Measurements from ENCODE around the gene KHK.

KHK gene

DNA sequence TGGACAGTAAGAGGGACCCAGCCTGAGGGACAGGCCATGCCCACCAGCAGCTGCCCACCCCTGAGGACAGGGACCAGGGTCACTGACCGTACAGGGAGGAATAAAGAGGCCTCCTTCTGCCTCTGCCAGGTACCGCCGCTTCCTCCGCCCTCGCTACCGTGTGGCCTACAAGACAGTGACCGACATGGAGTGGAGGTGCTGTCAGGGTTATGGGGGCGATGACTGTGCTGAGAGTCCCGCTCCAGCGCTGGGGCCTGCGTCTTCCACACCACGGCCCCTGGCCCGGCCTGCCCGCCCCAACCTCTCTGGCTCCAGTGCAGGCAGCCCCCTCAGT lies 6.0 kb upstream of the KHK start:
- FAIRE-seq (peak; percentile 42), DNase-seq (ENCODE audit: insufficient read length, low spot score) (no peak)

DNA sequence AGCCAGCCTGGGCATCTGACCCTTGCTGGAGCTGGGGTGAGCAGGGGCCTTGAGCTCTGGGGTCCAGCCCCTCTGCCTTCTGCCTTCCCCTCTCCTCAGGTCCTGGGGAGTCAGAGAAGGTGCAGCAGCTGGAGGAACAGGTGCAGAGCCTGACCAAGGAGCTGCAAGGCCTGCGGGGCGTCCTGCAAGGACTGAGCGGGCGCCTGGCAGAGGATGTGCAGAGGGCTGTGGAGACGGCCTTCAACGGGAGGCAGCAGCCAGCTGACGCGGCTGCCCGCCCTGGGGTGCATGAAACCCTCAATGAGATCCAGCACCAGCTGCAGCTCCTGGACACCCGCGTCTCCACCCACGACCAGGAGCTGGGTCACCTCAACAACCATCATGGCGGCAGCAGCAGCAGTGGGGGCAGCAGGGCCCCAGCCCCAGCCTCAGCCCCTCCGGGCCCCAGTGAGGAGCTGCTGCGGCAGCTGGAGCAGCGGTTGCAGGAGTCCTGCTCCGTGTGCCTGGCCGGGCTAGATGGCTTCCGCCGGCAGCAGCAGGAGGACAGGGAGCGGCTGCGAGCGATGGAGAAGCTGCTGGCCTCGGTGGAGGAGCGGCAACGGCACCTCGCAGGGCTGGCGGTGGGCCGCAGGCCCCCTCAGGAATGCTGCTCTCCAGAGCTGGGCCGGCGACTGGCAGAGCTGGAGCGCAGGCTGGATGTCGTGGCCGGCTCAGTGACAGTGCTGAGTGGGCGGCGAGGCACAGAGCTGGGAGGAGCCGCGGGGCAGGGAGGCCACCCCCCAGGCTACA lies 4.4 kb upstream of the KHK start:
- DNase-seq (ENCODE audit: insufficient read length, low spot score) (no peak), FAIRE-seq (no peak)

DNA sequence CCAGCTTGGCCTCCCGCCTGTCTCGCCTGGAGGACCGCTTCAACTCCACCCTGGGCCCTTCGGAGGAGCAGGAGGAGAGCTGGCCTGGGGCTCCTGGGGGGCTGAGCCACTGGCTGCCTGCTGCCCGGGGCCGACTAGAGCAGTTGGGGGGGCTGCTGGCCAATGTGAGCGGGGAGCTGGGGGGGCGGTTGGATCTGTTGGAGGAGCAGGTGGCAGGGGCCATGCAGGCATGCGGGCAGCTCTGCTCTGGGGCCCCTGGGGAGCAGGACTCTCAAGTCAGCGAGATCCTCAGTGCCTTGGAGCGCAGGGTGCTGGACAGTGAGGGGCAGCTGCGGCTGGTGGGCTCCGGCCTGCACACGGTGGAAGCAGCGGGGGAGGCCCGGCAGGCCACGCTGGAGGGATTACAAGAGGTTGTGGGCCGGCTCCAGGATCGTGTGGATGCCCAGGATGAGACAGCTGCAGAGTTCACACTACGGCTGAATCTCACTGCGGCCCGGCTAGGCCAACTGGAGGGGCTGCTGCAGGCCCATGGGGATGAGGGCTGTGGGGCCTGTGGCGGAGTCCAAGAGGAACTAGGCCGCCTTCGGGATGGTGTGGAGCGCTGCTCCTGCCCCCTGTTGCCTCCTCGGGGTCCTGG lies 3.7 kb upstream of the KHK start:
- no peak for FAIRE-seq

DNA sequence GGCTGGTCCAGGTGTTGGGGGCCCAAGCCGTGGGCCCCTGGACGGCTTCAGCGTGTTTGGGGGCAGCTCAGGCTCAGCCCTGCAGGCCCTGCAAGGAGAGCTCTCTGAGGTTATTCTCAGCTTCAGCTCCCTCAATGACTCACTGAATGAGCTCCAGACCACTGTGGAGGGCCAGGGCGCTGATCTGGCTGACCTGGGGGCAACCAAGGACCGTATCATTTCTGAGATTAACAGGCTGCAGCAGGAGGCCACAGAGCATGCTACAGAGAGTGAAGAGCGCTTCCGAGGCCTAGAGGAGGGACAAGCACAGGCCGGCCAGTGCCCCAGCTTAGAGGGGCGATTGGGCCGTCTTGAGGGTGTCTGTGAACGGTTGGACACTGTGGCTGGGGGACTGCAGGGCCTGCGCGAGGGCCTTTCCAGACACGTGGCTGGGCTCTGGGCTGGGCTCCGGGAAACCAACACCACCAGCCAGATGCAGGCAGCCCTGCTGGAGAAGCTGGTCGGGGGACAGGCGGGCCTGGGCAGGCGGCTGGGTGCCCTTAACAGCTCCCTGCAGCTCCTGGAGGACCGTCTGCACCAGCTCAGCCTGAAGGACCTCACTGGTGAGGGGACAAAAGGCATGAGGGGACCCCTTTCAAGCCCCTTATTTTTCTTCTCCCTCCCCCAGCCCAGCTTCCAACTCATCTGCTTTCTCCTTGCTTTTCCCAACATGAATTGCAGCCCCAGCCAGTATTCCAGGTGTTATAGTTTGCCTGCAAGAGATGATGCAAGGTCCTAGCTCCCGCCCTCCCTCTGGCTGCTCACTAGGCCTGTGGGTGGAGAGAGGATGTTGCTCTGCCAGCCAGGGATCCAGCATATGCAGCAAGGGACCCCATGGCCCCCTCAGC lies 2.9 kb upstream of the KHK start:
- FAIRE-seq (no peak), DNase-seq (ENCODE audit: insufficient read length, low spot score) (no peak)

More for the DNA sequence above, 3.7 kb upstream of the KHK start:
- DNase-seq (ENCODE audit: insufficient read length, low spot score), result no peak

DNA sequence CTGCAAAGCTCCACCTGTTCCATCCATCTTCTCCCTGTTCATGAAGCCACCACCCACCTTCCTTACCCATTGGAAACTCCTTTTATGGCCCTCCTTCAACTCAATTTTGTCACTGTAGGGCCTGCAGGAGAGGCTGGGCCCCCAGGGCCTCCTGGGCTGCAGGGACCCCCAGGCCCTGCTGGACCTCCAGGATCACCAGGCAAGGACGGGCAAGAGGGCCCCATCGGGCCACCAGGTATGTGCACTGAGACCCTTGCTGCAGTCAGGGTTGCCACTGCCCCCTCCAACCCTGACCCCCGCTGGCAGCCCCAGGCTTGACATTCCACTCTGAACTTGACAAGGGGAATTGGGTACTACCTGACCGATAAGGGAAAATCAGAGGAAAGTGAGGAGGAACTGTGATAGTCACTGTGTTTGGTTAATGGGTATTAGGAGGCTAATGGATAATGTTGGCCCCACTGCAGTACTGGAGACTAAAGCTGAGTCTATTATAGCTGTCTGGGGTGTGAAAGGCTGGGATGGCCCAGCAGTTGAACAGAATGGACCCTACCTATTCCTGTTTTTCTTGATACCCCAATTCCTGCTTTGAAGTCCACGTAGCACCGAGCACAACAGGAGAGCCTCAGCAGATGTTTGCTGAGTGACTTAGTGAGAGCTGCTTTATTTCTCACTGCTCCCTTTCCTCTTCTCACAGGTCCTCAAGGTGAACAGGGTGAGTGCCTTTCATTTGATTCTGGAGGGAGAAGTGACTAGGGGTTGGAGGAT lies 2.1 kb upstream of the KHK start:
- no peak for FAIRE-seq

DNA sequence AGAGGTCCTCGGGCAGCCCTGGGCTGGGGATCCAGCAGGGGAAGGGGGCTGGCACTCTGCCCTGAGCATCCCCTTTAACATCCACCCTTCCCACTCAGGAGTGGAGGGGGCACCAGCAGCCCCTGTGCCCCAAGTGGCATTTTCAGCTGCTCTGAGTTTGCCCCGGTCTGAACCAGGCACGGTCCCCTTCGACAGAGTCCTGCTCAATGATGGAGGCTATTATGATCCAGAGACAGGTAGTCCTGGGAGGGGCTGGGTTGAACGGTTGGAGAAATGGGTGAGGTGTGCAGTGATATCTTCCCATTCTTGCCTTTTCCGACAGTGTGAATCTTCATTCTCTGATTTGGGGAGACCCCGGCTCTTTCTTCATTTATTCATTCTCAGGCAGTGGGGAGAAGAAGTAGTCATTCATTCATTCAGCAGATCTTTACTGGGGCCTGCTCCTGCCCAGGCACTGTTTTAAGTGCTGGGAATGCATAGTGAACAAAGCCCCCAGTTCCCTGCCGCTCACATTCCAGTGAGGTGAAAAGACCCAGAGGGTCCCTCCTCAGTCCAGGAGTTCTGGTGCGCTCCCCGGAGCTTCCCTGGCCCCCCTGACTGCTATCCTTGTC lies 1.4 kb upstream of the KHK start:
- DNase-seq (ENCODE audit: insufficient read length, low spot score), result no peak
- no peak for FAIRE-seq

More for the DNA sequence above, 2.1 kb upstream of the KHK start:
- DNase-seq (ENCODE audit: insufficient read length, low spot score), result no peak

DNA sequence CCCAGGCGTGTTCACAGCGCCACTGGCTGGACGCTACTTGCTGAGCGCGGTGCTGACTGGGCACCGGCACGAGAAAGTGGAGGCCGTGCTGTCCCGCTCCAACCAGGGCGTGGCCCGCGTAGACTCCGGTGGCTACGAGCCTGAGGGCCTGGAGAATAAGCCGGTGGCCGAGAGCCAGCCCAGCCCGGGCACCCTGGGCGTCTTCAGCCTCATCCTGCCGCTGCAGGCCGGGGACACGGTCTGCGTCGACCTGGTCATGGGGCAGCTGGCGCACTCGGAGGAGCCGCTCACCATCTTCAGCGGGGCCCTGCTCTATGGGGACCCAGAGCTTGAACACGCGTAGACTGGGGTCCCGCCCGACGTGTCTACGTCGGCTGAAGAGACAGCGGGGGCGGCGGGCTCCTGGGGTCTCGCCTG lies 891 bp upstream of the KHK start:
- FAIRE-seq (peak; percentile 73), DNase-seq (ENCODE audit: insufficient read length, low spot score) (no peak)

DNA sequence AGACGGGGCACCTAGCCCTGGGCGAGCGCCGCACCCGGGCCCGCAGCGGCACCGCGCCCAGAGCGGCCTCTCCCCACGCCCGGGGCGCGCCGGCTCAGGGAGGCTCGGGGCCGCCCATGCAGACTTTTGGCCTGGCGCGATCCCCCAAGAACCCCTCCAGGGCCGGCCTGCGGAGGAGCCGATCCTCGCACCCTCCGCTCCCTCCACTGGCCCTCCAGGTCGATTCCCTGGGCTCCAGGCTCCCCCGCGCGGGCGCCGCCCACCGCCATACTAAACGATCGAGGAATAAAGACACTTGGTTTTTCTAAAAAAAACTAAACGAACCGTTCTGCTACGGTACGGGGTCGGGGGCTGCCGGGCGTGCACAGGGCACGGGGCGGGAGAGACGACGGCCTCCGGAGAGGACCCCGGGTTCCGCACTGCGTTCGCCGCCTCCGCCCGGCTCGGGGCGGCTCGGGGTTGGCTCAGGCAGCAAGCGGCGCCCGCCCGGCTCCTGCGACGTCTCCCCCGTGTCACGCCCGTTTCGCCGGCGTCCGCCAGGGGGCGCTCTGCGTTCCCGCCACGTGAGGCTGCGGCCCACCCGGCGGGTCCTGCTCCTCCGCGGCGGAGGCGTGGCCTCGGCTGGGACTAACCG lies 365 bp upstream of the KHK start:
- FAIRE-seq (peak; percentile 94), DNase-seq (ENCODE audit: insufficient read length, low spot score) (peak; percentile 97)

DNA sequence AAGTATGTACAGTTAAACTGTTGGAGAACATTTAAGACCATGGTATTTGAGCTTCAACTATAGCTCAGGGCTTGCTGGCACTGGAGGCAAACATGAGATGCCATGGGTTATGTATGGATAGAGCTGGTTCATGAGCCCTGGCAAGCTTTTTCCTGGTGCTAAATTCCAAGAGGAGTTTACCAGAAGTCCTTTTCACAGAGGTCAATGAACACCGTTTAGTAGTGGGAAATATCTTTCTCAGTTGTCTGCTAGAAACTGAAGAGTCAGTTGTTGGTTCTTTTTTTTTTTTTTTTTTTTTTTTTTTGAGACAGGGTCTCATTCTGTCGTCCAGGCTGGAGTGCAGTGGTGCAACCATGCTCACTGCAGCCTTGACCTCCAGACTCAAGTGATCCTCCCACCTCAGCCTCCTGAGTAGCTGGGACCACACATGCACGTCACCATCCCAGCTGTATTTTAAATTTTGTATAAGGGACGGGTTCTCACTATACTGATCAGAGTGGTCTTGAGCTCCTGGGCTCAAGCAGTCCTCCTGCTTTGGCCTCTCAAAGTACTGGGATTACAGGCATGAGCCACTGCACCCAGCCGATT lies 1.3 kb downstream of the KHK start:
- DNase-seq (ENCODE audit: insufficient read length, low spot score) (no peak), FAIRE-seq (no peak)

DNA sequence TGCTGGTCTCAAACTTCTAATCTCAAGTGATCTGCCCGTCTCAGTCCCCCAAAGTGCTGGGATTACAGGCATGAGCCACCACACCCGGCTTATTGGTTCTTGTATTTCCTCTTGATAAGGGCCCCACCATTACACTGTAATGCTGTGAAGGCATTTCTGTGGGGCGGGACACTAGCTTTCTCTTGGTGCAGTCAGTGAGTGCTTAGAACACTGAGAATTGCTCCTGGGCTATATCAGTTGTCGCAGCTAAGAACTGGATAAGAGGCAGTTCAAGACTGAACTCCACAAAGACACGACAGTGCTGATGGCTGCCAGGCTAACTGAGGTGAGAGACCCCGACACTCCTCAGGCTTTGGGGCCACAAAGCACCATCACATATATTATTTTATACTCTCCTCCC lies 2.1 kb downstream of the KHK start:
- no peak for DNase-seq (ENCODE audit: insufficient read length, low spot score)
- no peak for FAIRE-seq

DNA sequence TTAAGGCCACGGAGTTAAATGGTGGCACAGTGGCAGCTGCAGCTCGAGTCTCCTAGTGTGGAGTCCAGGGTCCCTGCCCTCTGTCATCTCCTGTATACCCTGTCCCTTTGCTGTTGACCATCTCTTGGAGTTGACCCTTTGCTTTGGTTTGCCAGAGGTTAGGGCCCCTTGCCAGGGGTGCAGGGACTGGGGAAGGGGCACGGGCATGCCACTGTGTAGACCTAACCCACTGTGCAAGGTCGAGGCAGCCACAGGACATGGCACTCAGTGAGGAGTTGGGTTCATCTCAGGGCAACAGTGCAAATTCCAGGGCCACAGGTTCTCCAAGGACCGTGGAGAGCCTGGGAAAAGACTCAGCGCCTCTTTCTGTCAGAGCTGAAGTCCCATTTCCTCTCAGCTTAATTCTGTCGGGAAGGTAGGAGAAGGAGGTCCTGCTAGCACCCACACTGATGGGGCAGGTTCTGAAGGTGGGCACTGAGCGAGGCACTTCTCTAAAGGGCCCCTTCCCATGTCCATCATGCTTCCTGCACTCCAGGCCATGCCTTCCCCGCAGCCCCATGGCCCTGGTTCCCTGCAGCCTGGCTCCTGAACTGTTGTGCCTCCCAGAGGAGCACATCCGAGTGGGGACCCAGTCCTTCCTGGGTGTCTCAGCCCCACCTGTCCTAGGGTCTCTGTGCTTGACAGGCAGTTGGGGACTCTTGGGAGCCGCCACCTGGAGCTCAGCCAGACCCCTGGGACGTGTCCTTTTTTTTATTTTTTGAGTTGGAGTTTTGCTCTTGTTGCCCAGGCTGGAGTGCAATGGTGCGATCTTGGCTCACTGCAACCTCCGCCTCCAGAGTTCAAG lies 2.8 kb downstream of the KHK start:
- FAIRE-seq (no peak), DNase-seq (ENCODE audit: insufficient read length, low spot score) (no peak)

DNA sequence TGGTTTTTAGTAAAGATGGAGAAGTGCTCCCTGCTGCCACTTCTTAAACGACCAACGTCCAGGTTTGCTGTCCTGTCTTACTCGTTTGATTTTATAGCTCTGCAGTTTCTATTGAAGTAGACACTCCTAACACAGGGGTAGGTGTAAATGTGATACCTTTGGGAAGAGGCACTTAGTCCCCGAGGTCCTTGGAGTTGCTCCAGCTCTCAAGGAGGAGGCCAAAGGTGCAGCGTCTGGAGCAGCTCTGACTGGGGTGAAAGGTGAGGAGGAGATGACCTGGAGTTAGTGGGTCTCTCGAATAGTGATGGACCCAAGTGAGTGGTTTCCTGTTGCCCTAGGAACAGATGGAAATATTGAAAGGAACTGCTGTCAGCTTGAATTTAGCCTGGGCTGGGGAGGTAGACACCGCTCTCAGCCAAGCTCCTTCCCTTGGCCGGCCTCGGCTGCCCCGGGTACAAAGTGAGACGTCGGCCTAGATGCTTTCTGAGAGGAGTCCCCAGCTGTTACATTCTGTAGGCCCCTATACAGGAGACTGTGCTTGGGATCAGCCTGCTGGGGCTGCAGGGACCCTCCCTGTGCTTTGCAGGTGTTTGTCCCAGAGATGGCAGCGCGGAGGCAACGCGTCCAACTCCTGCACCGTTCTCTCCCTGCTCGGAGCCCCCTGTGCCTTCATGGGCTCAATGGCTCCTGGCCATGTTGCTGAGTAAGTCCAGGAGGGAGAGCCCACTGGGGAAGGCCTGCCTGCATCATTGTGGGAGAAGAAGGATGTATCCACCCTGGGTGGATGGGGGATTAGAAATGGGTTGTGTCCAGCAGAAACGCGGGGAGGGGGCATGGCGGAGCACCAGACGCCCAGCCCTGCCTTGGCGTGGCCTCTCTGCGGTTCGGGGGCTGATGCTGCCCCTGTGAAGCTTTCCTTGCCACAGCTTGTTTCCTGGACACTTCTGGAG lies 5.4 kb downstream of the KHK start:
- no peak for FAIRE-seq
- no peak for DNase-seq (ENCODE audit: insufficient read length, low spot score)

DNA sequence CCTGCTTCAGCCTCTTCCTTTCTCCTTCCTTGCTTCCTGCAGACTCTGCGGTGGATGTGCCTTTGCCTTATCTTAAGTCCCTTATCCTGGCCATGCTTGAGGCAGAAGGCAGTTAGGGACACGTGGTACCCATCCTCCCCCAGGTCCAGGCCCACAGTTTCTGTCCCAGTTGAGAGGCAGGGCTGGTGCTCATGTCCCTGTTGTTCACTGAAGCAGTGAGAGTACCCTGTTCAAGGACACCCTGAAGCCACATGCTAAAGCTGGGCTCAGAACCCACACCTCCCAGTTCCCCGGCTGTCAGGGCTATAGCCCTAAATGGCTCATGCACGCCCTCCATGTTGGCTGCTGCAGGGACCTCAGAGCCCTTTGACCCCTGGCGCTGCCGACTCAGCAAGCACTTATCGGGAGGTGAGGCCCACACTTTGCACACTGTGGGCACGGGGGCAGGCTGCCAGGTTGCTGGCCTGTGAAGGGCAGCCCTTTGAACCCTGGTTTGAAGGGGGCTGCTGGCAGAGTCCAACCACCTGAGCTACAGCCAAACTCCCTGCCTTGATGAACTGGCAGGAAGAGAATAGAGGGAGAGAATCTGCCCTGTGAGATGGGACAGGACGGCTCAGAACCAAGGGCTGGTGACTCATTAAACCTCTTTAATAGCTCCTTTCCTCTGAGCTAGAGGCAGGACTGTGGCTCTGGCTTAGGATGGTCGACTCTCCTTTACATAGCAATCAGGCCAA lies 6.3 kb downstream of the KHK start:
- no peak for FAIRE-seq

DNA sequence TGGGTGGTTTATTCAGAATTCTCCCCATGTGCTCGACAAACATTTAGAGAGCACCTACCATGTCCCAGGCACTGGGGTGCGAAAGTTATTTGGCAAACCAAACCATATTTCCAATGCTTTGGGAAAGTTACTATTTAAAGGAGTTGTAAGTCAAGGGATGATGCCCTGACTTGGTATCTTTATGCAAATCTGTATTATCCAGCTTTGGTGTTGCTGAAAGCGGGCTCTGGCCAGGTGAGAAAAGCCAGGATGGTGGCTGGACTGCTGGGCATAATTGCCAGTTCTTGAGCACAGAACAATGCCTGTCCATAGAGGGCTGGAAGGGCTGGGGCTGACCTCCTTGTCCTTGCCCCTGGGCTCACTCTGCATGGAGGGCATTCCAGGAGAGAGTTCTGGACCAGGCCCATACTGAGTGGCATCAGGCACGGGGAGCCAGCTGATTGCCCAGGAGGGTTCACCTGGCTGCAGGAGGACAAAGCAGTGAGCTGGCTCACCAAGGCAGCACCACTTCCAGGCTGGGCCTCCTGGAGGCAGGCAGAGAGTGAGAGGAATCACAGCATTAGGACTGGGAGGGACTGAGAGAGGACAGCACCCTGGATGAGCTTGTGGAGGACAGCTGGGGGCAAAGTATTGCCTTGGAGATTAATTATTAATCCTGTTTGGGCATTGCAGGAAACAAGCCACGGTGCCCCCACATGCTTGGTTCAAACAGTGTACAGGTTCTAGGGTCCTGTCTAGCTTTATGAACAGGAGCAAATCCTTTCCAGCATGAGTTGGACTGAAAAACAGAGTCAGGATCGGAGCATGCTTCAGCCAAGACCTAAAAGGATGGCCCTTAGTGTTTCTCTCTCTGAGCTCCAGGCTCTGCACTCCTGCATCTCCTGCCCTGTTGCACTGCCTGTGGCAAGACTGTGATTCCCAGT lies 7.1 kb downstream of the KHK start:
- no peak for FAIRE-seq

More for the DNA sequence above, 6.3 kb downstream of the KHK start:
- no peak for DNase-seq (ENCODE audit: insufficient read length, low spot score)

DNA sequence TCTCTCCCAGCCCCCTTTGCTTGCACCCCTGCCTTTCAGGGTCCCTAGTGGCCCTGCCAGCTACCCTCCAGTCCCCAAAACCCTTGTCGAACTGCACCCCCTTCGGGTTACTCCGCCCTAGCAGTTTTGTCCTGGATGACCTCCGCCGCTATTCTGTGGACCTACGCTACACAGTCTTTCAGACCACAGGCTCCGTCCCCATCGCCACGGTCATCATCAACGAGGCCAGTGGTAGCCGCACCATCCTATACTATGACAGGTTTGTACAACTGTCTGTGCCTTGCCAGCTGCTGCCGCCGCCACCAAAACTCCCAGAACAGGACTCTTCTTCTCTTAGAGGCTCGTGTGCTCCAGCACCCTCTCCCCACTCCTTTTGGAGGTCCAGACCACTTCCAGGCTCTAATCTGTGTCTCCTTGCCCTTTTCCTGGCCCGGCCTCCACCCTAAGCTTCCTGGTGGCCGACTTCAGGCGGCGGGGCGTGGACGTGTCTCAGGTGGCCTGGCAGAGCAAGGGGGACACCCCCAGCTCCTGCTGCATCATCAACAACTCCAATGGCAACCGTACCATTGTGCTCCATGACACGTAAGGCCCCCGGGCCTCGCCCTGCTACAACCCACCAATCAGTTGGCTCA lies 7.9 kb downstream of the KHK start:
- FAIRE-seq, result no peak

More for the DNA sequence above, 7.1 kb downstream of the KHK start:
- no peak for DNase-seq (ENCODE audit: insufficient read length, low spot score)

More for the DNA sequence above, 7.9 kb downstream of the KHK start:
- DNase-seq (ENCODE audit: insufficient read length, low spot score), result no peak
